PC-3 (cell line): ENCODE results near the gene TMEM204.

Experiments used
- CTCF ChIP-seq: fragments of 300-600 bp; sonication (generic); conservative IDR thresholded peaks from 2 replicates; pipeline ENCODE4 v1.5.1; 2017; ENCODE audit warnings: antibody characterized with exemption, low read depth, mild to moderate bottlenecking, low read length
- EZH2 ChIP-seq: fragments of 300-600 bp; sonication (generic); IDR thresholded peaks from one replicate; pipeline ENCODE4 v1.6.1; 2017; ENCODE audit warnings: antibody characterized with exemption, mild to moderate bottlenecking, low read length; ENCODE audit not compliant: unreplicated experiment

GRCh38 chr16:1539720-1540555, 6.5 kb downstream of the TMEM204 start:
- TF ChIP-seq EZH2 (no peak), CTCF (no peak)
